OCI-LY3 (cell line): ENCODE data around the gene PPP2R1B.

Experiments
- EZH2phosphoT487 ChIP-seq: fragments of 200-600 bp; shearing (Covaris generic); IDR thresholded peaks from 2 replicates; pipeline ENCODE4 v1.6.1; 2018; ENCODE audit warnings: antibody characterized with exemption, mixed run types, low read depth
- TF ChIP-seq, protein P1 (sequence below): fragments of 200-600, 300-600 bp; sonication (generic); IDR thresholded peaks from 2 replicates; pipeline ENCODE4 v1.5.1; 2014; ENCODE audit warnings: antibody characterized with exemption, low read length, low read depth

DNA sequence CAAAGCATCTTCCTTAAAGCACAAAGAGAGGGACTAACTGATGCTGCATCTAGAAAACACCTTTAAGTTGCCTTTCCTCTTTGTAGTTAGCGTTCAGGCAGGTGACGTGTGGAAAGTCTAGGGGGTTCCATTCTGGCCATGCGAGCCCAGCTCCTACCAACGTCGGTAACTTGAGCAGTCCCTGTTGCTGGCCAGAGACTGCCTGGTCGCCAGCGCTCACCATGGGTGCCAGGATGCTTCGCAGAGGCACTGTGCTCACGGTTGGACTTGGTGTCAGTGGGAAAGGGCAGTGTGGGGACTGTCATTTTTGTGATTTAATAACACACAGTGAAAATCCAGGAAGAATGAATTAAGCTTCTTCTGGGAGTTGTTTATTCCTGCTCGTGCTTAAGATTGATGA lies 40.6 kb downstream of the PPP2R1B start:
- TF ChIP-seq, protein P1, sequence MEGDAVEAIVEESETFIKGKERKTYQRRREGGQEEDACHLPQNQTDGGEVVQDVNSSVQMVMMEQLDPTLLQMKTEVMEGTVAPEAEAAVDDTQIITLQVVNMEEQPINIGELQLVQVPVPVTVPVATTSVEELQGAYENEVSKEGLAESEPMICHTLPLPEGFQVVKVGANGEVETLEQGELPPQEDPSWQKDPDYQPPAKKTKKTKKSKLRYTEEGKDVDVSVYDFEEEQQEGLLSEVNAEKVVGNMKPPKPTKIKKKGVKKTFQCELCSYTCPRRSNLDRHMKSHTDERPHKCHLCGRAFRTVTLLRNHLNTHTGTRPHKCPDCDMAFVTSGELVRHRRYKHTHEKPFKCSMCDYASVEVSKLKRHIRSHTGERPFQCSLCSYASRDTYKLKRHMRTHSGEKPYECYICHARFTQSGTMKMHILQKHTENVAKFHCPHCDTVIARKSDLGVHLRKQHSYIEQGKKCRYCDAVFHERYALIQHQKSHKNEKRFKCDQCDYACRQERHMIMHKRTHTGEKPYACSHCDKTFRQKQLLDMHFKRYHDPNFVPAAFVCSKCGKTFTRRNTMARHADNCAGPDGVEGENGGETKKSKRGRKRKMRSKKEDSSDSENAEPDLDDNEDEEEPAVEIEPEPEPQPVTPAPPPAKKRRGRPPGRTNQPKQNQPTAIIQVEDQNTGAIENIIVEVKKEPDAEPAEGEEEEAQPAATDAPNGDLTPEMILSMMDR = no peak
- no peak for TF ChIP-seq EZH2phosphoT487
